ENCODE measurements around the gene NDUFB10.

GRCh38 chr16:1966460-1966859, 7.1 kb downstream of the NDUFB10 start, which contains the start of gene RNF151:
- TF ChIP-seq GATA2 (IDR thresholded peaks at IDR 0.05; ENCODE audit: low read depth, low read length) (no peak), GATA3 (IDR thresholded peaks at IDR 0.05; ENCODE audit: low read depth, low read length) (no peak)
